Suprapubic skin (tissue), 4 donors: ENCODE data around the gene ADK. TPM values are rescaled to one million over a fixed set of nuclear protein-coding genes. Genes with fewer than 3 reads are reported as not detected.

Experiments
- DNase-seq, 2 donors: peaks; one replicate each; pipeline ENCODE4 v3.0.0-alpha.2; 2019; ENCODE audit warnings: low spot score in 2 of 2
- H3K27ac ChIP-seq: fragments of 200-600 bp; sonication (generic); one replicate; pipeline ENCODE4 v1.5.1; 2019
- H3K27me3 ChIP-seq: fragments of 200-600 bp; sonication (generic); one replicate; pipeline ENCODE4 v1.5.1; 2019
- H3K36me3 ChIP-seq: fragments of 200-600 bp; sonication (generic); one replicate; pipeline ENCODE4 v1.5.1; 2019
- H3K4me1 ChIP-seq: fragments of 200-600 bp; sonication (generic); one replicate; pipeline ENCODE4 v1.5.1; 2019
- H3K4me3 ChIP-seq: fragments of 200-600 bp; sonication (generic); one replicate; pipeline ENCODE4 v1.5.1; 2019; ENCODE audit warnings: mild to moderate bottlenecking
- H3K9me3 ChIP-seq: fragments of 200-600 bp; sonication (generic); one replicate; pipeline ENCODE4 v1.5.1; 2019
- CTCF ChIP-seq, 2 donors: fragments of 200-600 bp in 1 of 2; fragments of 450-650 bp in 1 of 2; sonication (generic) in 1 of 2; IDR thresholded peaks; one replicate each; pipeline ENCODE4 v1.5.1; 2016 to 2019; ENCODE audit warnings: antibody characterized with exemption in 2 of 2, mild to moderate bottlenecking in 1 of 2, moderate library complexity in 1 of 2
- EP300 ChIP-seq: sonication (generic); formaldehyde crosslinking; IDR thresholded peaks from one replicate; pipeline ENCODE4 v1.6.1; 2017; ENCODE audit warnings: antibody characterized with exemption
- POLR2A ChIP-seq, 2 donors: fragments of 450-650 bp; IDR thresholded peaks; one replicate each; pipeline ENCODE4 v1.6.1; 2017; ENCODE audit warnings: antibody characterized with exemption in 2 of 2, mild to moderate bottlenecking in 2 of 2, moderate library complexity in 2 of 2
- POLR2AphosphoS5 ChIP-seq, 3 donors: sonication (generic); formaldehyde crosslinking; IDR thresholded peaks; one replicate each; pipeline ENCODE4 v1.6.1; 2017; ENCODE audit warnings: antibody characterized with exemption in 3 of 3
- WGBS: methylation state at CpG from one replicate; pipeline ENCODE4 v1.1.5; 2018; 5-methylcytosine and 5-hydroxymethylcytosine counted together
- total RNA-seq, 4 donors: library from RNA; depleted of rRNA; stranded (reverse); fragments of >200 nt; gene quantifications; one replicate each; pipeline ENCODE4 v1.1.0, GENCODE V29; 2016

The ADK gene
- total RNA-seq, 4 donors from 2014 or later, result 33.0 to 57.3 (median 48.0) TPM

DNA sequence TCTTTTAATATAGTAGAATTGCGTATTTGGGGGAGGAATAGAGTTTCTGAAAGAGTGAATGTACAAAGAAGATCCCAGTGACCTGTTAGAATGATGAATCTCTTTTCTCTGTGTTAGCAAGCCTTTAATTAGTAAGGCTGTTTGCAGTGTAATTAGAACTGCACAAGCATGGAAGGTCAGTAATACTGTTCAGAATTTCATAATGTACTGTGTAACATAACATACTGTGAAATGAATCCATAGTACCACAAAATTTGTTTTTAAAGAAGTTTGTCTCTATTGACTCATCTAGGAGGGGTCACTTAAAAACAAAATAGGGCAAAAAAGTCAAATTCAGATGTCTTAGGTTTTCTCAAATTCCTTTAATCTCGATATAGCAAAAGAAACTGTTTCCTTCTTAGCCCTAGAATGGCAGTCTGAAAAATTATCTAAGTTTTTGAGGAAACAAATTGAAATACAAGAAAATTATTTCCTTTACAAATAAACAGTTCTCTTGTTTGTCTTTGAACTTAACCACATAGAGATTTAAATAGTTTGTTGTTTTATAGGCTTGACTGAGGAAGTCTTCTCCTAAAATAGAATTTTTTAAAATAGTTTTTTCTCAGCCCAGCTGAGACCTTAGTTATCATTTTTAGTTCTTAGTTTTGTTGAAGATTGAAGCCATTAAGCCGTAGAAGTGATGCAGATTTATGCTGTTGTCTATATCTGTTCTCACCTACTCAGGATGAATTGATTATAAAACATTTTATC lies 12.5 kb downstream of the ADK start:
- Histone ChIP-seq H3K4me1 (no peaks in the 10 kb centered on the region), H3K36me3 (no peaks in the 10 kb centered on the region), H3K4me3 (no peak overlapping the region), H3K27ac (no peak overlapping the region), H3K9me3 (no peaks in the 10 kb centered on the region), H3K27me3 (no peaks in the 10 kb centered on the region)
- no peak for DNase-seq
- WGBS, result 69% methylated on average over 3 of the region's 3 CpGs
- TF ChIP-seq POLR2AphosphoS5 (IDR thresholded peaks at IDR 0.05), result no peak
- no peak for TF ChIP-seq CTCF (IDR thresholded peaks at IDR 0.05)
- TF ChIP-seq POLR2A (IDR thresholded peaks at IDR 0.05), result no peak
- TF ChIP-seq EP300, result no peak

DNA sequence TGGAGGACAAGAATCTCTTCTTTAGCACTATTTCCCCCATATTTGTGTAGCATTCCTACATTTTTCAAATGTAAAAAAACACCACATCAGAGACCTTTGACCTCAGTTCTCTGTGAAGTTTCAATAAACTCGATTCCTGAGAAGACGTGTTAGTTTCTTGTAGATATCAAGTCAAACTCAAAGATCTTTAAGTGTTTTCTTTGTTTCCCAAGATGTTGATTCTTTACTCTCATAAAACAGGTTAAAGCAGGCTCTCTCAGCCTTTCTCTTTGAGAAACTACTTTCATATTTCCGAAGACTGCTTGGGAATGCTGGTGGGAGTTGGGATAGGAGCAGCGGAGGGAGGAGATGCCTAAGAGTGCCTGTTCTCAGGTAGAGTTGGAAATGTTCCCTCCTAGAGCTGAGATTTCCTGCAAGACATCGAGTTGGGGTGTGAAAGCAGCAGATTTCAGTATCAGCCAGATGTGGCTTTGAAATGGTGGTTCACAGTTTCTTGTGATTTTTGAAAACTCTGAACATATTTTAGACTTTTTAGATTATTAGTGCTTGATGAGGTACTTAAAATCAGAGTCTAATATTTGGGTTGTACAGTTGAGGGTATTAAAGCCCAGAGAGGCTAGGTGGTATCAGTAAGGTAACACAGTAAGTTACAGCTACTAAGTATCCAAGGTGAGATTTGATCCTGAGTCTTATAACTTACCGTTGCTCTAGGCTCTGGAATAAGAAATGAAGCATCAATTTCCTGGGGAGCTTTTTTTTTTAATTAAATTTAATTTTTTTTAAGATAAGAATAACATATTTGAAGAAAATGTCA lies 13.9 kb downstream of the ADK start:
- no peak overlapping the region for H3K27ac ChIP-seq
- H3K36me3 ChIP-seq, result no peaks in the 10 kb centered on the region
- H3K4me1 ChIP-seq, result no peaks in the 10 kb centered on the region
- WGBS, result 63% methylated on average over 6 of the region's 6 CpGs
- H3K27me3 ChIP-seq, result no peaks in the 10 kb centered on the region
- no peak for TF ChIP-seq POLR2A (IDR thresholded peaks at IDR 0.05)
- TF ChIP-seq CTCF (IDR thresholded peaks at IDR 0.05), result no peak
- TF ChIP-seq EP300, result no peak
- no peak for TF ChIP-seq POLR2AphosphoS5 (IDR thresholded peaks at IDR 0.05)
- H3K9me3 ChIP-seq, result no peaks in the 10 kb centered on the region
- no peak for DNase-seq
- H3K4me3 ChIP-seq, result no peak overlapping the region

GRCh38 chr10:74165530-74165901 lies 14.5 kb downstream of the ADK start:
- H3K4me3 ChIP-seq, result no peak overlapping the region
- no peaks in the 10 kb centered on the region for H3K27me3 ChIP-seq
- no peak overlapping the region for H3K27ac ChIP-seq
- H3K9me3 ChIP-seq, result no peaks in the 10 kb centered on the region
- WGBS, result 64% methylated on average over 2 of the region's 2 CpGs
- TF ChIP-seq EP300, result no peak
- TF ChIP-seq POLR2AphosphoS5 (IDR thresholded peaks at IDR 0.05), result no peak
- no peak for TF ChIP-seq CTCF (IDR thresholded peaks at IDR 0.05)
- TF ChIP-seq POLR2A (IDR thresholded peaks at IDR 0.05), result no peak
- no peaks in the 10 kb centered on the region for H3K36me3 ChIP-seq
- no peak for DNase-seq
- H3K4me1 ChIP-seq, result no peaks in the 10 kb centered on the region

DNA sequence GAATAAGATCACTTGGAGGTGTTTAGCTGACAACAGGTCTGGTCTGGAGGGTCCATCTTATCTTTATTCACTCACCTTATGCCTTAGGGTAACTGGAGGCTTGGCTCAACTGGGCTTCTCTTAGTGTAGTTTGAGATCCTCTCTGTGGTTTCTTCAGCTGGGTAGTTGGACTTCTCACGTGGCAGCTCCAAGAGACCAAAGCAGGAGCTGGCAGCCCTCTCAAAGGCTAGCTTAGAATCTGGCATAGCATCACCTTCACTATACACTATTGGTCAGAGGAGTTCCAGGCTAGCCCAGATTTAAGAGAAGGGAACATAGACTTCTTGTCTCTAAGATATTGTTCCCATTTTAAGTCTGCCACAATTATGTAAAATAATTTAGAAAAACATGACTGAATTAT lies 16.4 kb downstream of the ADK start:
- Histone ChIP-seq H3K27ac (no peak overlapping the region), H3K4me1 (no peaks in the 10 kb centered on the region), H3K9me3 (no peaks in the 10 kb centered on the region), H3K4me3 (no peak overlapping the region), H3K36me3 (no peaks in the 10 kb centered on the region), H3K27me3 (no peaks in the 10 kb centered on the region)
- 71% methylated on average over 1 of the region's 1 CpG for WGBS
- DNase-seq, result no peak
- TF ChIP-seq EP300 (no peak), POLR2AphosphoS5 (IDR thresholded peaks at IDR 0.05) (no peak), CTCF (IDR thresholded peaks at IDR 0.05) (no peak)

GRCh38 chr10:74171625-74172024 lies 20.6 kb downstream of the ADK start:
- DNase-seq, result no peak
- H3K9me3 ChIP-seq, result no peaks in the 10 kb centered on the region
- peaks cover 8% of the 10 kb centered on the region for H3K4me1 ChIP-seq
- H3K36me3 ChIP-seq, result no peaks in the 10 kb centered on the region
- WGBS, result 95% methylated on average over 2 of the region's 2 CpGs
- TF ChIP-seq CTCF (IDR thresholded peaks at IDR 0.05) (no peak), EP300 (no peak), POLR2AphosphoS5 (IDR thresholded peaks at IDR 0.05) (no peak)
- H3K27me3 ChIP-seq, result no peaks in the 10 kb centered on the region
- no peak overlapping the region for H3K27ac ChIP-seq
- H3K4me3 ChIP-seq, result no peak overlapping the region
